ENCODE data around the gene CTNNA2.

GRCh38 chr2:80154231-80154915 is 641.5 kb downstream of the CTNNA2 start:
- TF ChIP-seq CTCF (IDR thresholded peaks at IDR 0.05; ENCODE audit: low read depth, low read length): no peak
- no peak for TF ChIP-seq EZH2phosphoT487 (IDR thresholded peaks at IDR 0.05; ENCODE audit: low read depth)

Data from OCI-LY3 (cell line).